PC-9 (cell line): ENCODE data around the gene GRIK3. TPM values are rescaled to one million over a fixed set of nuclear protein-coding genes. Genes with fewer than 3 reads are reported as not detected.

Experiments
- BruUV-seq: library from RNA; stranded (reverse); fragments of 400-500 nt; replicated peaks from 2 replicates; lab custom pipeline; 2021; lab: Mats Ljungman, UMichigan
- CTCF ChIA-PET: fragments of 300-600 bp; sonication (Branson Sonifier 250); formaldehyde crosslinking; loops from one replicate; lab custom pipeline; 2022; ENCODE audit warnings: antibody characterized with exemption; lab: Charles Lee
- POLR2A ChIA-PET: fragments of 300-600 bp; sonication (Branson Sonifier 250); formaldehyde crosslinking; loops from one replicate; lab custom pipeline; 2022; ENCODE audit warnings: antibody characterized with exemption; ENCODE audit not compliant: unreplicated experiment; lab: Charles Lee
- DNase-seq, 2 experiments: peaks; one replicate each; pipeline versions ENCODE4 v3.0.0 to v3.0.0-alpha.2; 2015 to 2022; ENCODE audit warnings: mixed read lengths in 1 of 2
- H2AFZ ChIP-seq: fragments of 200-600 bp; sonication (generic); 2 replicates; pipeline ENCODE4 v1.8.1; 2017; ENCODE audit warnings: antibody characterized with exemption
- H3F3A ChIP-seq: fragments of 200-600 bp; sonication (generic); 2 replicates; pipeline ENCODE4 v1.8.1; 2017; ENCODE audit warnings: antibody characterized with exemption, mild to moderate bottlenecking, low read depth; ENCODE audit not compliant: insufficient read depth
- H3K27ac ChIP-seq: fragments of 200-600 bp; sonication (generic); 2 replicates; pipeline ENCODE4 v1.6.1; 2016; ENCODE audit warnings: mixed run types
- H3K27me3 ChIP-seq: fragments of 200-600 bp; sonication (generic); 2 replicates; pipeline ENCODE4 v1.6.1; 2016; ENCODE audit warnings: low read depth, mixed run types; ENCODE audit not compliant: insufficient read depth
- H3K36me3 ChIP-seq: fragments of 200-600 bp; sonication (generic); 2 replicates; pipeline ENCODE4 v1.6.1; 2016; ENCODE audit warnings: low read depth, mixed run types
- H3K4me1 ChIP-seq: fragments of 200-600 bp; sonication (generic); replicated peaks from 2 replicates; pipeline ENCODE4 v1.6.1; 2016; ENCODE audit warnings: mixed run types; ENCODE audit not compliant: insufficient read depth
- H3K4me2 ChIP-seq: fragments of 200-600 bp; sonication (generic); 2 replicates; pipeline ENCODE4 v1.6.1; 2017; ENCODE audit warnings: mixed run types
- H3K4me3 ChIP-seq: fragments of 200-600 bp; sonication (generic); 2 replicates; pipeline ENCODE4 v1.6.1; 2016; ENCODE audit warnings: mixed run types
- H3K79me2 ChIP-seq: fragments of 200-600 bp; sonication (generic); 2 replicates; pipeline ENCODE4 v1.6.1; 2017; ENCODE audit warnings: low read depth, mixed run types
- H3K9me2 ChIP-seq: fragments of 200-600 bp; sonication (generic); 2 replicates; pipeline ENCODE4 v1.8.1; 2017; ENCODE audit warnings: mild to moderate bottlenecking; ENCODE audit not compliant: insufficient read depth
- H3K9me3 ChIP-seq: fragments of 200-600 bp; sonication (generic); 2 replicates; pipeline ENCODE4 v1.8.1; 2016; ENCODE audit warnings: low read depth; ENCODE audit not compliant: insufficient read depth
- H4K20me1 ChIP-seq: fragments of 200-600 bp; sonication (generic); 2 replicates; pipeline ENCODE4 v1.8.1; 2017; ENCODE audit not compliant: insufficient read depth
- CTCF ChIP-seq: fragments of 200-600 bp; sonication (generic); conservative IDR thresholded peaks from 2 replicates; pipeline ENCODE4 v1.6.1; 2017; ENCODE audit warnings: mixed run types, antibody characterized with exemption, mild to moderate bottlenecking, moderate library complexity
- EZH2 ChIP-seq: fragments of 200-600 bp; sonication (generic); IDR thresholded peaks from 2 replicates; pipeline ENCODE4 v1.8.0; 2017; ENCODE audit warnings: antibody characterized with exemption, low read depth
- intact Hi-C: fragments of 100-400 bp; cut with micrococcal nuclease; formaldehyde crosslinking; loops from one replicate; pipeline ENCODE4 v1.10.0; 2022; ENCODE audit not compliant: unreplicated experiment
- total RNA-seq: library from RNA; stranded (reverse); gene quantifications from 2 replicates; pipeline ENCODE4 v1.2.3, GENCODE V29; 2021

GRIK3 gene
- total RNA-seq, 1 experiment from 2014 or later = not detected

GRCh38 chr1:36987276-36987675 lies 47.0 kb downstream of the GRIK3 start:
- ChIA-PET POLR2A (interaction anchor here (0.7 kb wide), 1 partner anchor 187 kb away, joined by 7 read pairs; no protein-coding TSS in a partner anchor), CTCF (no interaction called here)
- intact Hi-C loops = no loop called here
- no peaks in the 10 kb centered on the region for H3K36me3 ChIP-seq
- no peaks in the 10 kb centered on the region for H3K9me3 ChIP-seq
- no peak for TF ChIP-seq EZH2
- TF ChIP-seq CTCF = no peak
- no peaks in the 10 kb centered on the region for H3K79me2 ChIP-seq
- BruUV-seq = no TSS peak
- H3K27me3 ChIP-seq = peaks cover 76% of the 10 kb centered on the region
- H3K4me2 ChIP-seq = no peak overlapping the region
- no peak for DNase-seq
- H3F3A ChIP-seq = no peaks in the 10 kb centered on the region
- no peaks in the 10 kb centered on the region for H3K4me1 ChIP-seq
- no peak overlapping the region for H3K27ac ChIP-seq
- H3K9me2 ChIP-seq = no peaks in the 10 kb centered on the region
- H4K20me1 ChIP-seq = no peaks in the 10 kb centered on the region
- no peak overlapping the region for H2AFZ ChIP-seq
- no peak overlapping the region for H3K4me3 ChIP-seq

- Histone ChIP-seq H2AFZ (no peak overlapping the region), H3K9me2 (no peaks in the 10 kb centered on the region), H3K36me3 (no peaks in the 10 kb centered on the region), H3K27ac (no peak overlapping the region), H3K4me3 (no peak overlapping the region), H4K20me1 (no peaks in the 10 kb centered on the region), H3K4me2 (no peak overlapping the region), H3K4me1 (no peaks in the 10 kb centered on the region), H3K27me3 (peaks cover 81% of the 10 kb centered on the region), H3K9me3 (no peaks in the 10 kb centered on the region), H3F3A (no peaks in the 10 kb centered on the region), H3K79me2 (no peaks in the 10 kb centered on the region)
- TF ChIP-seq EZH2 (no peak), CTCF (no peak)
- POLR2A ChIA-PET = interaction anchor here (0.7 kb wide), 1 partner anchor 188 kb away, joined by 7 read pairs; no protein-coding TSS in a partner anchor
- BruUV-seq = no TSS peak
- intact Hi-C loops = no loop called here
- CTCF ChIA-PET = no interaction called here
- no peak for DNase-seq
Observed at GRCh38 chr1:36986241-36986985, 47.9 kb downstream of the GRIK3 start.

- no TSS peak for BruUV-seq
Observed at GRCh38 chr1:36984675-36985074, 49.6 kb downstream of the GRIK3 start.

More at GRCh38 chr1:36984675-36985074, 49.6 kb downstream of the GRIK3 start:
- Histone ChIP-seq H3K36me3 (no peaks in the 10 kb centered on the region), H4K20me1 (no peaks in the 10 kb centered on the region), H3K27ac (no peak overlapping the region), H3K4me3 (no peak overlapping the region), H3K79me2 (no peaks in the 10 kb centered on the region), H2AFZ (no peak overlapping the region), H3F3A (no peaks in the 10 kb centered on the region), H3K27me3 (peaks cover 79% of the 10 kb centered on the region), H3K9me3 (no peaks in the 10 kb centered on the region), H3K9me2 (no peaks in the 10 kb centered on the region), H3K4me1 (no peaks in the 10 kb centered on the region), H3K4me2 (no peak overlapping the region)
- no peak for TF ChIP-seq CTCF
- TF ChIP-seq EZH2 = no peak
- ChIA-PET CTCF (no interaction called here), POLR2A (no interaction called here)
- intact Hi-C loops = no loop called here
- DNase-seq = no peak
